H1 (cell line): Measurements from ENCODE around the gene DDA1. TPM values are rescaled to one million over a fixed set of nuclear protein-coding genes. Genes with fewer than 3 reads are reported as not detected.

Experiments used
- SIX5 ChIP-seq: IDR thresholded peaks from 2 replicates; pipeline ENCODE4 v1.6.1; 2011; ENCODE audit warnings: mild to moderate bottlenecking, low read depth, low read length
- ZNF274 ChIP-seq: IDR thresholded peaks from 2 replicates; pipeline ENCODE4 v1.7.0; 2012; ENCODE audit warnings: low read length, borderline replicate concordance; ENCODE audit errors: extremely low read depth
- polyA plus RNA-seq, 7 experiments: library from polyadenylated mRNA; depleted of rRNA in 3 of 7; stranded (reverse) in 5 of 7; unstranded in 2 of 7; fragments of >200 nt in 5 of 7; fragments of 200-250 nt in 2 of 7; gene quantifications; 1 replicate in 5 of 7; 2 replicates in 1 of 7; 4 replicates in 1 of 7; pipeline versions ENCODE4 v1.2.1 to v1.2.3, GENCODE V29; 2011 to 2013; ENCODE audit warnings: missing spikeins in 2 of 7, mixed read lengths in 2 of 7
- total RNA-seq: library from RNA; stranded (reverse); fragmentation: NEBNext Ultra II Directional; extraction: Animal tissue kit (Norgen Biotek cat#: 25700); gene quantifications from 2 replicates; pipeline ENCODE4 v1.2.1, GENCODE V29; 2021

Gene DDA1
- total and polyA plus RNA-seq, 2 of the 8 experiments (the other 6 are each of a cell fraction or from before 2014, with no cell fraction given), result 29.2 to 34.5 TPM

DNA sequence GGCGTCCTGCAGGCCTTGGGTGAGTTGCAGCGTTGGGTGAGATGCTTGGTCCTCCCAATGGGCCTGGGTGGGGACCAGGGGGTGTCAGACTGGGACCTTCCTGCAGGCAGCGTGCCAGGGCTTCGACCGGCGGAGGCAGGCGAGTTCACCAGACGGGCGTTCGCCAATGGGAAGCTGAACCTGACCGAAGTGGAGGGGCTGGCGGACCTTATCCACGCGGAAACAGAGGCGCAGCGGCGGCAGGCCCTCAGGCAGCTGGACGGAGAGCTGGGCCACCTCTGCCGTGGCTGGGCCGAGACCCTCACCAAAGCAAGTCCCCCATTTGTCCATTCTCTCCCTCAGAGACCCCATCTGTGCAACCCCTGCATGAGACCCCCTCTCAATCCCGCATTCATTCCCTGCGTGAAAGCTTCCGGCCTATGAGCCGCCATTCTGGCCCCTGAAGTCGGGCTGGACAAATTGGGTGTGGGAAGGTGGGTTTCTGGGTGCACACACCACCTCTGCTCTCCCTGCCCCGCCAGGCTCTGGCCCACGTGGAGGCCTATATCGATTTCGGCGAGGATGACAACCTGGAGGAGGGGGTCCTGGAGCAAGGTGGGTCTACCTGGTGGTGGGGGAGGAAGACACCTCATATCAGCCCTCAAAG is 29.2 kb downstream of the DDA1 start (continued):
- no peak for TF ChIP-seq SIX5
- no peak for TF ChIP-seq ZNF274
